IMR-90 (cell line): ENCODE measurements around the gene TLL1. TPM values are rescaled to one million over a fixed set of nuclear protein-coding genes. Genes with fewer than 3 reads are reported as not detected.

Experiments used
- ATAC-seq: fragments of 200-7000 bp; cut with Tn5 transposase; 2 replicates; pipeline ENCODE4 v1.9.1; 2020; ENCODE audit warnings: low read depth, mild to moderate bottlenecking, moderate library complexity
- BruUV-seq: library from RNA; stranded (reverse); fragments of 400-500 nt; replicated peaks from 2 replicates; lab custom pipeline; 2021; lab: Mats Ljungman, UMichigan
- CTCF ChIA-PET: fragments of 300-600 bp; formaldehyde crosslinking; extraction: SDS; loops from one replicate; lab custom pipeline; 2021; ENCODE audit warnings: antibody characterized with exemption; lab: Yijun Ruan, JAX
- POLR2A ChIA-PET: fragments of 300-600 bp; sonication (Branson Sonifier 250); formaldehyde crosslinking; loops from one replicate; lab custom pipeline; 2022; ENCODE audit warnings: antibody characterized with exemption; ENCODE audit not compliant: unreplicated experiment; lab: Charles Lee
- DNase-seq: peaks from one replicate; pipeline ENCODE4 v3.0.0; 2013
- H2AFZ ChIP-seq: replicated peaks from 2 replicates; pipeline ENCODE3; 2013; ENCODE audit warnings: low read length, mild to moderate bottlenecking; ENCODE audit not compliant: poor library complexity
- H2AK5ac ChIP-seq: 2 replicates; pipeline ENCODE4 v1.6.1; 2013; ENCODE audit warnings: low read depth, low read length, inconsistent platforms
- H2AK9ac ChIP-seq: replicated peaks from 2 replicates; pipeline ENCODE3; 2013; ENCODE audit warnings: mild to moderate bottlenecking, low read depth, low read length, moderate library complexity; ENCODE audit not compliant: poor library complexity
- H2BK120ac ChIP-seq: 2 replicates; pipeline ENCODE4 v1.6.1; 2013; ENCODE audit warnings: low read depth, low read length, inconsistent platforms
- H2BK15ac ChIP-seq: 3 replicates; pipeline ENCODE4 v1.6.1; 2013; ENCODE audit warnings: low read depth, low read length, inconsistent platforms
- H2BK20ac ChIP-seq: 2 replicates; pipeline ENCODE4 v1.6.1; 2013; ENCODE audit warnings: low read depth, mild to moderate bottlenecking, inconsistent platforms, low read length, moderate library complexity
- H2BK5ac ChIP-seq: 2 replicates; pipeline ENCODE4 v1.6.1; 2013; ENCODE audit warnings: mild to moderate bottlenecking, low read depth, low read length, inconsistent platforms; ENCODE audit not compliant: poor library complexity, severe bottlenecking
- H3K14ac ChIP-seq: replicated peaks from 2 replicates; pipeline ENCODE4 v1.6.1; 2013; ENCODE audit warnings: low read depth, low read length, inconsistent platforms
- H3K18ac ChIP-seq: 2 replicates; pipeline ENCODE4 v1.6.1; 2013; ENCODE audit warnings: low read depth, low read length, control low read depth
- H3K23ac ChIP-seq: 2 replicates; pipeline ENCODE4 v1.6.1; 2013; ENCODE audit warnings: low read depth, low read length, inconsistent platforms
- H3K27ac ChIP-seq: 2 replicates; pipeline ENCODE4 v1.5.1; 2013; ENCODE audit warnings: mild to moderate bottlenecking, control low read depth, low read length; ENCODE audit not compliant: insufficient read depth
- H3K27me3 ChIP-seq: 2 replicates; pipeline ENCODE4 v1.6.1; 2013; ENCODE audit warnings: low read length; ENCODE audit not compliant: control insufficient read depth, insufficient read depth
- H3K36me3 ChIP-seq: 2 replicates; pipeline ENCODE4 v1.6.1; 2013; ENCODE audit warnings: low read length, mixed read lengths; ENCODE audit not compliant: control insufficient read depth, insufficient read depth
- H3K4ac ChIP-seq: 2 replicates; pipeline ENCODE4 v1.6.1; 2013; ENCODE audit warnings: low read depth, low read length, inconsistent platforms
- H3K4me1 ChIP-seq: 2 replicates; pipeline ENCODE4 v1.6.1; 2013; ENCODE audit warnings: low read length, mixed read lengths; ENCODE audit not compliant: control insufficient read depth, insufficient read depth
- H3K4me2 ChIP-seq: 2 replicates; pipeline ENCODE4 v1.6.1; 2013; ENCODE audit warnings: low read depth, mild to moderate bottlenecking, control low read depth, low read length, moderate library complexity
- H3K4me3 ChIP-seq: 2 replicates; pipeline ENCODE4 v1.5.1; 2013; ENCODE audit warnings: low read depth, mild to moderate bottlenecking, control low read depth, low read length, moderate library complexity; ENCODE audit not compliant: insufficient read depth
- H3K56ac ChIP-seq: 2 replicates; pipeline ENCODE4 v1.6.1; 2013; ENCODE audit warnings: low read length, inconsistent platforms; ENCODE audit not compliant: insufficient read depth; ENCODE audit errors: extremely low read depth
- H3K79me1 ChIP-seq, 2 experiments: 2 replicates each; pipeline ENCODE4 v1.6.1; 2013; ENCODE audit warnings: low read length in 2 of 2, inconsistent platforms in 1 of 2, low read depth in 1 of 2
- H3K9ac ChIP-seq: 2 replicates; pipeline ENCODE4 v1.6.1; 2013; ENCODE audit warnings: low read depth, low read length, control low read depth
- H3K9me1 ChIP-seq: 2 replicates; pipeline ENCODE4 v1.6.1; 2013; ENCODE audit warnings: low read length, inconsistent platforms; ENCODE audit not compliant: insufficient read depth
- H3K9me3 ChIP-seq: 2 replicates; pipeline ENCODE4 v1.6.1; 2013; ENCODE audit warnings: low read length; ENCODE audit not compliant: control insufficient read depth, insufficient read depth
- H4K20me1 ChIP-seq: 2 replicates; pipeline ENCODE4 v1.6.1; 2013; ENCODE audit warnings: low read length, inconsistent platforms; ENCODE audit not compliant: insufficient read depth
- H4K5ac ChIP-seq: 2 replicates; pipeline ENCODE4 v1.6.1; 2013; ENCODE audit warnings: mild to moderate bottlenecking, low read depth, low read length, control low read depth
- H4K8ac ChIP-seq, 2 experiments: 2 replicates each; pipeline ENCODE4 v1.6.1; 2013; ENCODE audit warnings: low read depth in 2 of 2, low read length in 2 of 2, control low read depth in 1 of 2, inconsistent platforms in 1 of 2
- H4K91ac ChIP-seq: 2 replicates; pipeline ENCODE4 v1.6.1; 2013; ENCODE audit warnings: low read depth, low read length, inconsistent platforms; ENCODE audit not compliant: insufficient read depth
- CEBPB ChIP-seq: IDR thresholded peaks from 2 replicates; pipeline ENCODE4 v1.6.1; 2012; ENCODE audit warnings: low read depth, low read length, improper control_type of control experiment
- CHD1 ChIP-seq: IDR thresholded peaks from 2 replicates; pipeline ENCODE4 v1.6.1; 2012; ENCODE audit warnings: low read depth, low read length, improper control_type of control experiment
- MAFK ChIP-seq: IDR thresholded peaks from 2 replicates; pipeline ENCODE4 v1.6.1; 2012; ENCODE audit warnings: low read depth, low read length, improper control_type of control experiment
- POLR2A ChIP-seq: IDR thresholded peaks from 2 replicates; pipeline ENCODE4 v1.6.1; 2012; ENCODE audit warnings: mild to moderate bottlenecking, low read depth, low read length
- RCOR1 ChIP-seq: IDR thresholded peaks from 2 replicates; pipeline ENCODE4 v1.6.1; 2012; ENCODE audit warnings: mild to moderate bottlenecking, low read length, improper control_type of control experiment; ENCODE audit not compliant: insufficient replicate concordance
- WGBS, 2 experiments: methylation state at CpG; one replicate each; pipeline versions ENCODE4 v1.1.5 to v1.1.7; 2013; ENCODE audit warnings: missing lambda C conversion rate in 2 of 2; ENCODE audit not compliant: insufficient read length in 1 of 2; ENCODE audit errors: extremely low coverage in 2 of 2; 5-methylcytosine and 5-hydroxymethylcytosine counted together
- dilution Hi-C: fragments of 300-500 bp; cut with HindIII; formaldehyde crosslinking; loops from one replicate; pipeline ENCODE4 v1.14.3; 2018; ENCODE audit warnings: low sequenced_read_pairs; ENCODE audit not compliant: unreplicated experiment
- in situ Hi-C: fragments of 300-500 bp; cut with MboI; formaldehyde crosslinking; loops from 3 replicates; pipeline ENCODE4 v1.14.3; 2019; ENCODE audit warnings: low sequenced_read_pairs, inconsistent platforms, mixed read lengths
- intact Hi-C: fragments of 100-400 bp; cut with micrococcal nuclease; formaldehyde crosslinking; loops from 2 replicates; pipeline ENCODE4 v1.10.0; 2022
- polyA plus RNA-seq, 3 experiments: library from polyadenylated mRNA; depleted of rRNA; stranded (reverse); fragments of >200 nt; gene quantifications; 2 replicates each; pipeline ENCODE4 v1.2.3, GENCODE V29; 2012; ENCODE audit warnings: low replicate concordance in 1 of 3
- total RNA-seq: library from RNA; depleted of rRNA; stranded (reverse); fragments of >200 nt; gene quantifications from 2 replicates; pipeline ENCODE4 v1.2.3, GENCODE V29; 2012

The TLL1 gene
- total and polyA plus RNA-seq, 2 of the 4 experiments (the other 2 are of a cell fraction), result not detected

DNA sequence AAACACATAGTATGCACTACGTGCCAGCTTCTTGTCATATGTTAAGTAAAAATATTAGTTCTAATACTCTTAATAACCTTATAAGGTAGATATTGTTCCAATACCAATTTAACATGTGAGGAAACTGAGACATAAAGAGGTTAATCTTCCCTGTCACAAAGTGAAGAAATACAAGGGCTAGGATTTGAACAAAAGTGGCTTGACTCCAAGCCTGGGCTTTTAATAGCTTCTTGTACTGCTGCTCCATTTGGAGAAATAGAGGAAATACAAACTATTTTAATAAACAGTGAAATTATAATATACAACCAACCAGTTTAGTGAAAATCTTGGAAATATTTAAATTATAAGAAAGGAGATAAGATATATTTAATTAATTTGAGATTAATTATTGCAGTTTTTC is 33.2 kb downstream of the TLL1 start:
- no peak overlapping the region for H4K91ac ChIP-seq
- H2BK20ac ChIP-seq, result no peak overlapping the region
- dilution Hi-C loops, result no loop called here
- no peak overlapping the region for H3K9ac ChIP-seq
- ChIA-PET CTCF (no interaction called here), POLR2A (no interaction called here)
- no peak for ATAC-seq
- H3K36me3 ChIP-seq, result no peaks in the 10 kb centered on the region
- in situ Hi-C loops, result no loop called here
- no peak overlapping the region for H3K56ac ChIP-seq
- H3K4me2 ChIP-seq, result no peak overlapping the region
- no peaks in the 10 kb centered on the region for H3K27me3 ChIP-seq
- H2BK15ac ChIP-seq, result no peak overlapping the region
- no peak overlapping the region for H3K27ac ChIP-seq
- no peak overlapping the region for H2AFZ ChIP-seq
- H3K9me3 ChIP-seq, result 0 out of 2 replicates have a peak, but pooled peaks cover 1% of the 10 kb centered on the region
- no peak overlapping the region for H2AK5ac ChIP-seq
- H3K4me1 ChIP-seq, result no peaks in the 10 kb centered on the region
- no CpG with 5 or more reads among the region's 1 CpG for WGBS, 2 experiments
- no peak overlapping the region for H3K18ac ChIP-seq
- H3K4me3 ChIP-seq, result no peak overlapping the region
- DNase-seq, result no peak
- H4K5ac ChIP-seq, result no peak overlapping the region
- intact Hi-C loops, result no loop called here
- no TSS peak for BruUV-seq
- H2BK120ac ChIP-seq, result no peak overlapping the region
- H3K4ac ChIP-seq, result no peak overlapping the region
- H4K20me1 ChIP-seq, result no peaks in the 10 kb centered on the region
- no peaks in the 10 kb centered on the region for H3K9me1 ChIP-seq
- H3K79me1 ChIP-seq, result no peaks in the 10 kb centered on the region
- H4K8ac ChIP-seq, result no peak overlapping the region
- no peak overlapping the region for H2BK5ac ChIP-seq
- H3K14ac ChIP-seq, result no peak overlapping the region
- H3K23ac ChIP-seq, result no peak overlapping the region
- TF ChIP-seq POLR2A (no peak), CHD1 (no peak), MAFK (no peak), RCOR1 (no peak), CEBPB (no peak)
- no peak overlapping the region for H2AK9ac ChIP-seq
